Pancreas (tissue), 10 donors: ENCODE data around the gene MAP4K5. TPM values are rescaled to one million over a fixed set of nuclear protein-coding genes. Genes with fewer than 3 reads are reported as not detected.
"Not testable (repeated sequence)": the region's sequence is repeated elsewhere in the genome, so short reads cannot be mapped to it uniquely, and the experiment has no call there.

Experiments
- ATAC-seq, 4 donors: fragments of 200-7000 bp; cut with Tn5 transposase; one replicate each; pipeline versions ENCODE4 v1.8.0 to v1.9.1; 2020; ENCODE audit warnings: mild to moderate bottlenecking in 4 of 4, moderate library complexity in 4 of 4
- DNase-seq, 6 donors: peaks; one replicate each; pipeline ENCODE4 v3.0.0-alpha.2; 2020
- FAIRE-seq: peaks from 2 replicates; lab custom pipeline; 2012; peaks lifted over from hg19 to GRCh38; lab: Jason Lieb, UNC
- H3K27ac ChIP-seq, 4 donors: fragments of 200-600 bp; sonication (generic); 1 replicate in 3 of 4; 2 replicates in 1 of 4; pipeline versions ENCODE4 v1.5.0 to v1.8.0; 2020
- H3K27me3 ChIP-seq, 4 donors: fragments of 200-600 bp; one replicate each; pipeline ENCODE4 v1.8.0; 2021
- H3K36me3 ChIP-seq, 3 donors: fragments of 200-600 bp; sonication (generic) in 1 of 3; one replicate each; pipeline versions ENCODE4 v1.5.0 to v1.8.0; 2020 to 2021
- H3K4me1 ChIP-seq, 3 donors: fragments of 200-600 bp; one replicate each; pipeline ENCODE4 v1.8.0; 2021
- H3K4me3 ChIP-seq, 4 donors: fragments of 200-600 bp; sonication (generic) in 2 of 4; one replicate each; pipeline versions ENCODE4 v1.5.0 to v1.8.0; 2020 to 2021
- H3K9me3 ChIP-seq, 4 donors: fragments of 200-600 bp; one replicate each; pipeline ENCODE4 v1.8.0; 2021
- CTCF ChIP-seq, 4 donors: fragments of 200-600 bp; sonication (generic) in 3 of 4; IDR thresholded peaks; one replicate each; pipeline versions ENCODE4 v1.5.0 to v1.8.0; 2021; ENCODE audit warnings: antibody characterized with exemption in 4 of 4
- WGBS, 2 donors: extraction: QIAGEN DNeasy Blood & Tissue Kit; methylation state at CpG; one replicate each; pipeline ENCODE4 v1.1.7; 2013; 5-methylcytosine and 5-hydroxymethylcytosine counted together
- intact Hi-C, 3 donors: fragments of 100-400 bp; cut with DNase I; formaldehyde crosslinking; loops; one replicate each; pipeline versions ENCODE4 v1.11.1 to v1.14.2; 2022
- polyA plus RNA-seq, 2 donors: library from polyadenylated mRNA; stranded (reverse); fragments of 200-250 nt; gene quantifications; one replicate each; pipeline ENCODE4 v1.2.3, GENCODE V29; 2013
- total RNA-seq, 6 donors: library from RNA; stranded (reverse); fragmentation: NEBNext Ultra II Directional in 4 of 6; extraction: Animal tissue kit (Norgen Biotek cat#: 25700) in 4 of 6; gene quantifications; one replicate each; pipeline versions ENCODE4 v1.2.1 to v1.2.4, GENCODE V29; 2021 to 2023
- donor health status: healthy with polysubstance abuse.
- donor health status: DM: no; HTN: no; CAD: no; lungs with moderate emphysema.
- donor health status: DM: no; HTN: no; CAD: no.
- donor health status: control.
- donor health status: control.
- donor health status: Bipolar disorder and iron deficiency.
- donor health status: DM: yes; HTN: yes; CAD: no.
- donor health status: DM: no; HTN: no; CAD: no.
- donor health status: DM: no; HTN: no; CAD: no.
- donor health status: DM: yes; HTN: yes; CAD: no.

MAP4K5 gene
- total and polyA plus RNA-seq, 8 donors = 12.6 to 28.6 (median 21.0) TPM

GRCh38 chr14:50541159-50541567 is 8.8 kb upstream of the MAP4K5 start:
- TF ChIP-seq CTCF (IDR thresholded peaks at IDR 0.05) = no peak
- 59 to 83% methylated on average over 1 of the region's 1 CpG for WGBS, 2 donors
- ATAC-seq = no peak
- H3K9me3 ChIP-seq = no peaks in the 10 kb centered on the region
- peaks cover 5 to 25% (median 18%) of the 10 kb centered on the region in 3 donors for H3K4me1 ChIP-seq
- no peaks in the 10 kb centered on the region for H3K36me3 ChIP-seq
- intact Hi-C loops = loop anchor here in 1 of 3 donors (10.0 kb wide), 1 partner anchor 234 kb away; no protein-coding TSS in a partner anchor
- no peak for FAIRE-seq
- H3K4me3 ChIP-seq = no peak overlapping the region
- no peaks in the 10 kb centered on the region for H3K27me3 ChIP-seq
- H3K27ac ChIP-seq = no peak overlapping the region
- no peak for DNase-seq

- Histone ChIP-seq H3K36me3 (no peaks in the 10 kb centered on the region), H3K4me3 (no peak overlapping the region), H3K9me3 (no peaks in the 10 kb centered on the region), H3K27ac (no peak overlapping the region), H3K4me1 (peaks cover 0 to 7% (median 5%) of the 10 kb centered on the region in 3 donors), H3K27me3 (no peaks in the 10 kb centered on the region)
- FAIRE-seq (no peak), ATAC-seq (no peak), DNase-seq (no peak)
- TF ChIP-seq CTCF (IDR thresholded peaks at IDR 0.05) = no peak
- intact Hi-C loops = no loop called here
These were observed 6.7 kb upstream of the MAP4K5 start for GRCh38 chr14:50539051-50539450.

GRCh38 chr14:50538034-50538433 is 5.7 kb upstream of the MAP4K5 start:
- peaks cover 0 to 17% (median 4%) of the 10 kb centered on the region in 3 donors for H3K4me1 ChIP-seq
- H3K36me3 ChIP-seq, H3K27ac ChIP-seq, ATAC-seq, FAIRE-seq, H3K9me3 ChIP-seq, H3K27me3 ChIP-seq, DNase-seq, H3K4me3 ChIP-seq, intact Hi-C loops: not testable (repeated sequence)
- WGBS, 2 donors = 54 to 63% methylated on average over 4 of the region's 4 CpGs

- DNase-seq = no peak
- Histone ChIP-seq H3K36me3 (no peaks in the 10 kb centered on the region), H3K4me1 (peaks cover 0 to 32% (median 8%) of the 10 kb centered on the region in 3 donors), H3K27me3 (no peaks in the 10 kb centered on the region), H3K27ac (no peak overlapping the region), H3K9me3 (no peaks in the 10 kb centered on the region), H3K4me3 (no peak overlapping the region)
- FAIRE-seq = no peak
- ATAC-seq = no peak
- intact Hi-C loops = loop anchor here in 1 of 3 donors (5.0 kb wide), 1 partner anchor 213 kb away; no protein-coding TSS in a partner anchor
- TF ChIP-seq CTCF (IDR thresholded peaks at IDR 0.05) = no peak
- WGBS, 2 donors = 64 to 69% methylated on average over 1 of the region's 1 CpG
These were observed 2.6 kb upstream of the MAP4K5 start for GRCh38 chr14:50534997-50535396.

GRCh38 chr14:50534416-50534815 is 2.0 kb upstream of the MAP4K5 start:
- no peak for FAIRE-seq
- no peak for TF ChIP-seq CTCF (IDR thresholded peaks at IDR 0.05)
- Histone ChIP-seq H3K4me1 (peaks cover 0 to 34% (median 8%) of the 10 kb centered on the region in 3 donors), H3K27me3 (no peaks in the 10 kb centered on the region), H3K4me3 (no peak overlapping the region), H3K27ac (no peak overlapping the region), H3K36me3 (no peaks in the 10 kb centered on the region), H3K9me3 (no peaks in the 10 kb centered on the region)
- ATAC-seq = no peak
- intact Hi-C loops = loop anchor here in 1 of 3 donors (5.0 kb wide), 1 partner anchor 212 kb away; no protein-coding TSS in a partner anchor
- no peak for DNase-seq
- WGBS, 2 donors = 76 to 77% methylated on average over 3 of the region's 3 CpGs
